GM23338 (cell line): ENCODE data around the gene CNIH3. TPM values are rescaled to one million over a fixed set of nuclear protein-coding genes. Genes with fewer than 3 reads are reported as not detected.

Source experiments
- ATAC-seq: fragments of 200-7000 bp; cut with Tn5 transposase; 3 replicates; pipeline ENCODE4 v1.9.1; 2020
- DNase-seq: peaks from one replicate; pipeline ENCODE4 v3.0.0-alpha.2; 2015; ENCODE audit warnings: low spot score
- H2AFZ ChIP-seq: fragments of 200-600 bp; sonication (generic); 2 replicates; pipeline ENCODE4 v1.8.0; 2016; ENCODE audit warnings: antibody characterized with exemption, mild to moderate bottlenecking, moderate library complexity
- H3F3A ChIP-seq: fragments of 200-600 bp; sonication (generic); replicated peaks from 2 replicates; pipeline ENCODE4 v1.8.0; 2017; ENCODE audit warnings: antibody characterized with exemption, mixed run types, low read depth
- H3K27ac ChIP-seq: fragments of 200-600 bp; sonication (generic); 2 replicates; pipeline ENCODE4 v1.6.1; 2016; ENCODE audit warnings: low read depth
- H3K27me3 ChIP-seq: fragments of 200-600 bp; sonication (generic); 2 replicates; pipeline ENCODE4 v1.8.0; 2016; ENCODE audit warnings: mild to moderate bottlenecking, mixed run types, moderate library complexity; ENCODE audit not compliant: insufficient read depth
- H3K36me3 ChIP-seq: fragments of 200-600 bp; sonication (generic); 2 replicates; pipeline ENCODE4 v1.8.0; 2016; ENCODE audit warnings: mild to moderate bottlenecking; ENCODE audit not compliant: insufficient read depth
- H3K4me1 ChIP-seq: fragments of 200-600 bp; sonication (generic); 2 replicates; pipeline ENCODE4 v1.8.0; 2016; ENCODE audit warnings: mild to moderate bottlenecking, moderate library complexity; ENCODE audit not compliant: insufficient read depth
- H3K4me2 ChIP-seq: fragments of 200-600 bp; sonication (generic); 2 replicates; pipeline ENCODE4 v1.7.1; 2017; ENCODE audit warnings: mixed run types
- H3K4me3 ChIP-seq: fragments of 200-600 bp; sonication (generic); 2 replicates; pipeline ENCODE4 v1.6.1; 2016; ENCODE audit warnings: mixed run types
- H3K79me2 ChIP-seq: fragments of 200-600 bp; sonication (generic); replicated peaks from 2 replicates; pipeline ENCODE4 v1.8.0; 2017; ENCODE audit warnings: mild to moderate bottlenecking; ENCODE audit not compliant: insufficient read depth
- H3K9me2 ChIP-seq: fragments of 200-600 bp; sonication (generic); 2 replicates; pipeline ENCODE4 v1.8.0; 2017; ENCODE audit not compliant: insufficient read depth
- H4K20me1 ChIP-seq: fragments of 200-600 bp; sonication (generic); replicated peaks from 2 replicates; pipeline ENCODE4 v1.8.0; 2017; ENCODE audit warnings: mild to moderate bottlenecking; ENCODE audit not compliant: insufficient read depth
- H3K27ac Mint-ChIP-seq: 2 replicates; pipeline ENCODE4 v1.8.0; 2020; ENCODE audit warnings: inconsistent platforms, mild to moderate bottlenecking, moderate library complexity, mixed read lengths
- H3K27me3 Mint-ChIP-seq: 3 replicates; pipeline ENCODE4 v1.8.0; 2022; ENCODE audit warnings: low read depth, mild to moderate bottlenecking, moderate library complexity, mixed read lengths, inconsistent platforms; ENCODE audit not compliant: insufficient read depth, poor library complexity
- H3K36me3 Mint-ChIP-seq: 3 replicates; pipeline ENCODE4 v1.8.0; 2021; ENCODE audit warnings: low read depth, mild to moderate bottlenecking, inconsistent platforms, moderate library complexity, mixed read lengths
- H3K4me1 Mint-ChIP-seq: 3 replicates; pipeline ENCODE4 v1.8.0; 2020; ENCODE audit warnings: mild to moderate bottlenecking, inconsistent platforms, mixed read lengths
- H3K4me3 Mint-ChIP-seq: 3 replicates; pipeline ENCODE4 v1.8.0; 2021; ENCODE audit warnings: moderate library complexity, mild to moderate bottlenecking, inconsistent platforms, mixed read lengths
- H3K9me3 Mint-ChIP-seq: 3 replicates; pipeline ENCODE4 v1.8.0; 2020; ENCODE audit warnings: moderate library complexity, mild to moderate bottlenecking, inconsistent platforms, mixed read lengths
- CREB1 ChIP-seq: fragments of 250-450 bp; sonication (Bioruptor Pico); IDR thresholded peaks from 2 replicates; pipeline ENCODE4 v1.5.0; 2020; ENCODE audit warnings: low read depth, mild to moderate bottlenecking, moderate library complexity
- CTCF ChIP-seq, 2 experiments: fragments of 200-600 bp in 1 of 2; sonication (generic) in 1 of 2; conservative IDR thresholded peaks; 2 replicates each; pipeline versions ENCODE4 v1.5.1 to v1.6.1; 2016 to 2017; ENCODE audit warnings: antibody characterized with exemption in 2 of 2, low read depth in 2 of 2, mild to moderate bottlenecking in 2 of 2, moderate library complexity in 1 of 2
- POLR2AphosphoS5 ChIP-seq: IDR thresholded peaks from 2 replicates; pipeline ENCODE4 v1.6.1; 2016; ENCODE audit warnings: antibody characterized with exemption, low read depth
- ZNF114 ChIP-seq: fragments of 250-450 bp; sonication (Bioruptor Pico); IDR thresholded peaks from 2 replicates; pipeline ENCODE4 v1.5.0; 2020; ENCODE audit warnings: mild to moderate bottlenecking, moderate library complexity
- ZNF462 ChIP-seq: fragments of 250-450 bp; sonication (Bioruptor Pico); IDR thresholded peaks from 2 replicates; pipeline ENCODE4 v1.5.0; 2020; ENCODE audit warnings: mild to moderate bottlenecking, moderate library complexity
- polyA plus RNA-seq: library from polyadenylated mRNA; unstranded; fragments of >200 nt; fragmentation: Nextera tagmentation; extraction: Ambion mirVana; gene quantifications from 2 replicates; pipeline ENCODE4 v1.2.1, GENCODE V29; 2016
- total RNA-seq: library from RNA; depleted of rRNA; stranded (reverse); fragments of >200 nt; shearing (Covaris generic); gene quantifications from 2 replicates; pipeline ENCODE4 v1.2.3, GENCODE V29; 2014
- TF ChIP-seq, protein P1 (sequence below): IDR thresholded peaks from one replicate; pipeline ENCODE4 v1.6.1; 2018; ENCODE audit warnings: antibody characterized with exemption; ENCODE audit not compliant: unreplicated experiment
- TF ChIP-seq, protein P2 (sequence below): IDR thresholded peaks from 2 replicates; pipeline ENCODE4 v1.6.1; 2016; ENCODE audit warnings: antibody characterized with exemption

CNIH3 gene
- total and polyA plus RNA-seq, 2 experiments from 2014 or later: 3.6 to 5.1 TPM

DNA sequence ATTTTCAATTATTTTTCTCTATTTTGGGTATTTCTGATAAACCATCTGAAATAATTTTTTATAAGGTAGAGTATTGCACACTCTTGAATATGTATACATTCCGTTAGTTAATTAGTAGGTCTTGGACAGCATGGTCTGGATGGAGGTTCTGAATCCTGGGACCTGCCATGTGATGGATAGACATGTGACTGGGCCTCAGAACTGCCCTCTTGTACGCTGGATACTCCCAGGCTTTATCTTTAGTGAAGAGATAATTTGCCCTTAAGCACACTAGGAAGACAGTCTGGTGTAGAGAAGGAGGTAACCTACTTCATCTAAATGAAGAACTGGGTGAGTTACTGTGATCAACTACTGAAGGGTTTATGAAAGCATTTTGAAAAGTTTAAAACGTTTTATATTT, 48.9 kb downstream of the CNIH3 start:
- H3K4me1 ChIP-seq: no peaks in the 10 kb centered on the region
- H2AFZ ChIP-seq: no peak overlapping the region
- H3F3A ChIP-seq: no peaks in the 10 kb centered on the region
- ATAC-seq: no peak
- Mint-ChIP-seq H3K27ac (no peak overlapping the region), H3K4me3 (no peak overlapping the region), H3K36me3 (no peaks in the 10 kb centered on the region), H3K9me3 (peaks cover 2% of the 10 kb centered on the region; the same call in 2 of the 3 replicates), H3K27me3 (no peaks in the 10 kb centered on the region), H3K4me1 (no peaks in the 10 kb centered on the region; the same call in 2 of the 3 replicates)
- H4K20me1 ChIP-seq: no peaks in the 10 kb centered on the region
- DNase-seq: no peak
- H3K36me3 ChIP-seq: no peaks in the 10 kb centered on the region
- no peak overlapping the region for H3K27ac ChIP-seq
- peaks cover 4% of the 10 kb centered on the region; the same call in 1 of the 2 replicates for H3K9me2 ChIP-seq
- no peaks in the 10 kb centered on the region; the same call in 1 of the 2 replicates for H3K79me2 ChIP-seq
- no peaks in the 10 kb centered on the region for H3K27me3 ChIP-seq
- H3K4me3 ChIP-seq: no peak overlapping the region
- TF ChIP-seq, protein P1, sequence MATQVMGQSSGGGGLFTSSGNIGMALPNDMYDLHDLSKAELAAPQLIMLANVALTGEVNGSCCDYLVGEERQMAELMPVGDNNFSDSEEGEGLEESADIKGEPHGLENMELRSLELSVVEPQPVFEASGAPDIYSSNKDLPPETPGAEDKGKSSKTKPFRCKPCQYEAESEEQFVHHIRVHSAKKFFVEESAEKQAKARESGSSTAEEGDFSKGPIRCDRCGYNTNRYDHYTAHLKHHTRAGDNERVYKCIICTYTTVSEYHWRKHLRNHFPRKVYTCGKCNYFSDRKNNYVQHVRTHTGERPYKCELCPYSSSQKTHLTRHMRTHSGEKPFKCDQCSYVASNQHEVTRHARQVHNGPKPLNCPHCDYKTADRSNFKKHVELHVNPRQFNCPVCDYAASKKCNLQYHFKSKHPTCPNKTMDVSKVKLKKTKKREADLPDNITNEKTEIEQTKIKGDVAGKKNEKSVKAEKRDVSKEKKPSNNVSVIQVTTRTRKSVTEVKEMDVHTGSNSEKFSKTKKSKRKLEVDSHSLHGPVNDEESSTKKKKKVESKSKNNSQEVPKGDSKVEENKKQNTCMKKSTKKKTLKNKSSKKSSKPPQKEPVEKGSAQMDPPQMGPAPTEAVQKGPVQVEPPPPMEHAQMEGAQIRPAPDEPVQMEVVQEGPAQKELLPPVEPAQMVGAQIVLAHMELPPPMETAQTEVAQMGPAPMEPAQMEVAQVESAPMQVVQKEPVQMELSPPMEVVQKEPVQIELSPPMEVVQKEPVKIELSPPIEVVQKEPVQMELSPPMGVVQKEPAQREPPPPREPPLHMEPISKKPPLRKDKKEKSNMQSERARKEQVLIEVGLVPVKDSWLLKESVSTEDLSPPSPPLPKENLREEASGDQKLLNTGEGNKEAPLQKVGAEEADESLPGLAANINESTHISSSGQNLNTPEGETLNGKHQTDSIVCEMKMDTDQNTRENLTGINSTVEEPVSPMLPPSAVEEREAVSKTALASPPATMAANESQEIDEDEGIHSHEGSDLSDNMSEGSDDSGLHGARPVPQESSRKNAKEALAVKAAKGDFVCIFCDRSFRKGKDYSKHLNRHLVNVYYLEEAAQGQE: no peak
- TF ChIP-seq ZNF462 (CRISPR knock-in tag): no peak
- TF ChIP-seq, protein P2, sequence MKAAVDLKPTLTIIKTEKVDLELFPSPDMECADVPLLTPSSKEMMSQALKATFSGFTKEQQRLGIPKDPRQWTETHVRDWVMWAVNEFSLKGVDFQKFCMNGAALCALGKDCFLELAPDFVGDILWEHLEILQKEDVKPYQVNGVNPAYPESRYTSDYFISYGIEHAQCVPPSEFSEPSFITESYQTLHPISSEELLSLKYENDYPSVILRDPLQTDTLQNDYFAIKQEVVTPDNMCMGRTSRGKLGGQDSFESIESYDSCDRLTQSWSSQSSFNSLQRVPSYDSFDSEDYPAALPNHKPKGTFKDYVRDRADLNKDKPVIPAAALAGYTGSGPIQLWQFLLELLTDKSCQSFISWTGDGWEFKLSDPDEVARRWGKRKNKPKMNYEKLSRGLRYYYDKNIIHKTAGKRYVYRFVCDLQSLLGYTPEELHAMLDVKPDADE: no peak
- TF ChIP-seq ZNF114: no peak
- no peak for TF ChIP-seq CREB1 (CRISPR knock-in tag)
- no peak for TF ChIP-seq CTCF (conservative IDR thresholded peaks at IDR 0.05; ENCODE audit: low read depth in 2 of 2)
- TF ChIP-seq POLR2AphosphoS5: no peak
- H3K4me2 ChIP-seq: no peak overlapping the region
